Fibroblast of skin of back (primary cell): ENCODE data around the gene CD74.

ENCODE experiments used
- DNase-seq: peaks from one replicate; pipeline ENCODE4 v3.0.0-alpha.2; 2013

Gene CD74

GRCh38 chr5:150357326-150358260 lies 55.1 kb downstream of the CD74 start, which contains the start of gene TCOF1:
TCOF1 (plus strand) TSS chr5:150357697; CDS start chr5:150357747, 50 bp downstream.
- DNase-seq = peak; percentile 95

- no peak for DNase-seq
Observed at GRCh38 chr5:150356575-150357294, 56.0 kb downstream of the CD74 start.

GRCh38 chr5:150355791-150356190 lies 56.9 kb downstream of the CD74 start:
- no peak for DNase-seq

GRCh38 chr5:150353032-150353675 lies 59.6 kb downstream of the CD74 start:
- DNase-seq = no peak

GRCh38 chr5:150352244-150353031 lies 60.3 kb downstream of the CD74 start:
- DNase-seq = no peak
